ENCODE data around the gene ARPC1B.
"Not testable (repeated sequence)": the region's sequence is repeated elsewhere in the genome, so short reads cannot be mapped to it uniquely, and the experiment has no call there.

ARPC1B gene

GRCh38 chr7:99415513-99416127 lies 41.1 kb downstream of the ARPC1B start:
- peak; percentile 36 for DNase-seq

DNA sequence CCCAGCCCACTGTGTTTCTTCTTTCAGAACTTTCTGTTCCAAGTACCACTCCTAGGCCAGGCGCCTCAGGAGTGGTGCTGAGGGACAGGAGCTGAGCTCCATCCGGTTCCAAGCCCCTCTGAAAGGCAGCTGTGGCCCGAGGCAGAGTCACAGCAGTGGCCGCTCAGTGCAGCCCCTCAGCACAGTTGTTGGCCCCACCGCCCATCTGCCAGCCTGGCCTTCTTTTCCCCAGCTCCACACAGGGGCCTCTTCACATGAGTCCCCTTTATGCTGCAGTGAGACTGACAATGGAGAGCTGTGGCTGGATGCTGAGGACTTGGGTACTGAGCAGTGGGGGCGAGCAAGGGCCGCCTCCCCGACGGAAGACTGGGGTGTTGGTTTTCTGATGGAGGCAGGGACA lies 43.7 kb downstream of the ARPC1B start:
- no peak for DNase-seq

DNA sequence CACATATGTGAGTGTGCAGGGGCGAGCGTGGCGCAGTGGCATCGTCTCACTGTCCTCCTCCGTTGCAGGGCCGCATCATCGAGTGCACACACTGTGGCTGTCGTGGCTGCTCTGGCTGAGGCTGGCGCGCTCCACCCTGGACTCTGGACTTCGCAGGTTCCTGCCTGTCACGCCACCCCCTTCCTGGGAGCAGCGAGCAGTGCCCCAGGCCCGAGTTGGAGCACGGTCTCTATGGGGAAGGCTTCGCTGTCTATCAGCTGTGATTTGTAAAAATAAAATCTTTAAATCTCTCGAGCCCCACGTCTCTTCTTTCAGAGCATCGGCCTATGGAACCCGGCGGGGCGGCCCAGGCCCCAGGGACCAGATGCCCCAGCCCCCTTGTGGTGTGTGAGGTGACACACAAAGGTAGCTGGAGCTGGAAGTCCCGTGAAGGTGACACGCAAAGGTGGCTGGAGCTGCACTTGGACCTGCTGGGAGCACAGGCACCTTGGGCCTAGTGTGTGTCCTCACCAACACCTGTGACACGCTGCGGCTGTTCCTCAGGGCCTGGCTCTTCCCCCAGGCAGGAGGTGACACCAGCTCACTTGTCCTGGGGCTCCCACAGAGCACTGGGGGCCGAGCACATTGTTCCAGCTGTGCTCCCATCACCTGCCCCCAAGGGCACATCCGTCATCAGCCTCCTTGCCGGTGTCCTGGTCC lies 44.9 kb downstream of the ARPC1B start:
- DNase-seq: no peak

DNA sequence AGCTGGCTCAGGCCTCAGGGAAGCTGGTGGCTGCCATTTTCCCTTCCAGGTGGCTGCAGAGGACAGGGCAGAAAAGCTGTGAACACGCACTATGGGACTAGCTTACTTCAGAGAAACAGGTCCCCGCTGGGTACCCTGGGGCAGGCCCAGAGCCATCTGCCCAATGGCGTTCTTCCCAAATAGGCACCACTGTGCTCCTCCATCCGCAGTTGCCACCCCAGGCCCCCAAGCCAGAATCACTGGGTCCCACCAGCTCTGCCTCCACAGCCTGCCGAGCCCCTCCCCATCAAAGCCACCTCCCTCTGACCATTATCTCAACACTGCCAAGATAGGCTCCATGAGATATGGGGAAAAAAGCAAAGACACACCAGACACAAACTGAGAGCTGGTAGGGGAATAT lies 45.7 kb downstream of the ARPC1B start:
- DNase-seq: no peak

GRCh38 chr7:99420986-99421385 lies 46.5 kb downstream of the ARPC1B start:
- DNase-seq: no peak

DNA sequence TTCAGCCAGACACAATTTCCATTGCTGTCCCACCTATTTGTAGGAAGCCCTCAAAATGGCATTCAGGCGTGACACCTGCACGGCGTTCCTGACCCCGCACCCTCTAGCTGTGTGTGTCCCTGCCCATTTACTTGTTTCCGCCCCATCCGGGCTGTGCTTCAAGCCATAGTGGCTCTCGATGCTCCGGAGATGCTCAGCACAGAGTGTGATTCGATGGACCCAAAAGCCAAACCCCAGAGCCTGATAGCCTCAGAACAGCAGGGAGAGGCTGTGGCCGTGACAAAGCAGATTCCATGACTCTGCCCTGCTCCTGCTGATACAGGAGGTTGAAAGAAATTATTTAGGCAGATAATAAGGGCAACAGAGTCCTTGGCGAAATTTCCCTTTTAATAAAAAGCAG lies 47.7 kb downstream of the ARPC1B start:
- DNase-seq: no peak

GRCh38 chr7:99422625-99423024 lies 48.1 kb downstream of the ARPC1B start:
- no peak for DNase-seq

GRCh38 chr7:99424932-99425730 lies 50.6 kb downstream of the ARPC1B start:
- DNase-seq: no peak

DNA sequence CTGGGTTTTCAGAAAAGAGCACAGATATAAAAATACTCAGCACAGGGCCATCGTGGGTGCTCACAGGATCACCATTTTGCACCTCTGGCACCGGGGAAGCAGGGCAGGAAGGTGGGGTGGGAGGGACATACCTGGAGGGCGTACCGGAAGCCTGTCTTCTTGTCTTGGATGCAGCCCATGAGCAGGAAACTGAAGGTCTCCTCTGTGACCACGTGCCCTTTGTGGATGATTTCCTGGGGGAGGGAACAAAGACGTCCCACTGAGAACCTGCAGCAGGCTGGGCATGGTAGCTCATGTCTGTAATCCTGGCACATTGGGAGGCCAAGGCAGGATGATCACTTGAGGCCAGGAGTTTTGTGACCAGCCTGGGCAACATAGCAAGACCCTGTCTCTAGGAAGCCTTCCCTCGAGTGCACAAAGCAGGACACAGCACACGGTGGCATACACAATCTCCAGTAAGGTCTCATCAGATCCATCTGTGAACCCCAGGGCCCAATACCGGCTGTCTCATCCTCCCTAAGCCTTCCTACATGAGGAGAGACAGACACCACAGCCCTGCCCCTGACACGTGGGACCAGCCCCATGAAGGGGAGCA lies 54.5 kb downstream of the ARPC1B start:
- no peak for DNase-seq

DNA sequence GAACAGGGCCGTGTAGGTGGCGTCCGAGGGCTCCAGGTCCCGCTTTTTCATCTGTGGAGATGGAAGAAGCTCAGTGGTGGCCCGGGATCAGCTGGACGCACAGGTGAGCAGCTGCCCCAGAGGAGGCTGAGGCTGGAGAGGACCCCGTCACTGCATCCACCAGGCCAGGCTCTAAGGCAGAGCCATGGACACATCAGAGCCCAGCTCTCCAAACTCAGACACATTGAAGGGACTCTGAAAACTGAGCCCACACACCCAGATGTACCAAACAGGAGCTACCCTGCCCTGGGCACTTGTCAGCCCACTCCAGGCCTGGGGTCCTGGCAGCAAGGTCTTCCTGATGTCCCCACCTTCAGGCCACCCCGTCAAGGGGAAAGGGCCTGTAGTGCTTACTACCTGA lies 55.2 kb downstream of the ARPC1B start:
- DNase-seq: no peak

DNA sequence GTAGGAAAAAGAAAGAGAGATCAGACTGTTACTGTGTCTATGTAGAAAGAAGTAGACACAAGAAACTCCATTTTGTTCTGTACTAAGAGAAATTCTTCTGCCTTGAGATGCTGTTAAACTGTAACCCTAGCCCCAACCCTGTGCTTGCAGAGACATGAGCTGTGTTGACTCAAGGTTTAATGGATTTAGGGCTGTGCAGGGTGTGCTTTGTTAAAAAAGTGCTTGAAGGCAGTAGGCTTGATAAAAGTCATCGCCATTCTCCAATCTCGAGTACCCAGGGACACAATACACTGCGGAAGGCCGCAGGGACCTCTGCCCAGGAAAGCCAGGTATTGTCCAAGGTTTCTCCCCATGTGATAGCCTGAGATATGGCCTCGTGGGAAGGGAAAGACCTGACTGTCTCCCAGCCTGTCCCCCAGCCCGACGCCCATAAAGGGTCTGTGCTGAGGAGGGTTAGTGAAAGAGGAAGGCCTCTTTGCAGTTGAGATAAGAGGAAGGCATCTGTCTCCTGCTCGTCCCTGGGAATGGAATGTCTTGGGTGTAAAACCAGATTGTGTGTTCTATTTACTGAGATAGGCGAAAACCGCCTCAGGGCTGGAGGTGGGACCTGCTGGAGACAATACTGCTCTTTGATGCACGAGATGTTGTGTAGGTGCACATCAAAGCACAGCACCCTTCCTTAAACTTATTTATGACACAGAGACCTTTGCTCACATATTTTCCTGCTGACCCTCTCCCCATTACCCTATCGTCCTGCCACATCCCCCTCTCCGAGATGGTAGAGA lies 57.4 kb downstream of the ARPC1B start:
- not testable (repeated sequence) for DNase-seq

DNA sequence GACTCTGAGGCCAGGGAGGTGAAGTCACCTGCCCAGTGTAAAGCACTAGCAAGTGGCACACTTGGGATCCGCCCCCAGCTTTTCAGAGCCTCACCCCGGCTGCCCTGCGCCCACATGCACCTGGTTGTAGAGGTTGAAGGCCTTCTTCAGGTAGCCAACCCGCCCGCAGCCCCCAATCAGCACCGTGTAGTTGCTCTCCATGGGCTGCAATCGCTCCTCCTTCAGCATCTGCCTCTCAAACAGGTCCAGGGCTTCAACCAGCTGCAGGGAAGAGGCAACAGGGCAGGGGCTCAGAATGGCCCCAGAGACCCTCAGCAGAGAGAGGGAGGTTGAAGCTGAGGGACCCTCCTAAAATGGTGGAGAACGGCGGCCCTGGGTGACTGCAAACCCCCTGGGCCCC lies 58.6 kb downstream of the ARPC1B start:
- DNase-seq: no peak

DNA sequence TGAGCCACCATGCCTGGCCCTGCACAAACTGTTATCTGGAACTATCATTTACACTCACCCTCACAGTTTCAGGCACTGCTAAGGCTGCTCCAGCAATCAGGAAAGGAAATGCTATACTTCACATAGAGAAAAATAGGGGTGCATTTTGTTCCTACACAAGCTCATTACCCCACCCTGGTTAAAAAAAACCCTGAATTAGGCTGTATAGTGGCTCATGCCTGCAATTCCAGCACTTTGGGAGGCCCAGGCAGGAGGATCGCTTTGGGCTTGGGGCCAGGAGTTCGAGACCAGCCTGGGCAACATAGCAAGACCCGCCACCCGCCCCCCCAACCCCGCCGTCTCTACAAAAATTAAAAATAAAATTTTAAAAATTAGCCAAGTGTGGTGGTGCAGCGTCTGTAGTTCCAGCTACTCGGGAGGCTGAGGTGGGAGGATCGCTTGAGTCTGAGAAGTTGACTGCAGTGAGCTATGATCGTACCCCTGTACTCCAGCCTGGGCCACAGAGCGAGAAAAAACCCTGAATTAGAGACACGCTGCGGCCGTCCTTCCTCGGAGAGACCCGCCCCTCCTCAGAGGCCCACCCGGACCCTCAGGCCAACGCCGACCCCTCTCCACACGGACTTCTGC lies 63.5 kb downstream of the ARPC1B start:
- no peak for DNase-seq

DNA sequence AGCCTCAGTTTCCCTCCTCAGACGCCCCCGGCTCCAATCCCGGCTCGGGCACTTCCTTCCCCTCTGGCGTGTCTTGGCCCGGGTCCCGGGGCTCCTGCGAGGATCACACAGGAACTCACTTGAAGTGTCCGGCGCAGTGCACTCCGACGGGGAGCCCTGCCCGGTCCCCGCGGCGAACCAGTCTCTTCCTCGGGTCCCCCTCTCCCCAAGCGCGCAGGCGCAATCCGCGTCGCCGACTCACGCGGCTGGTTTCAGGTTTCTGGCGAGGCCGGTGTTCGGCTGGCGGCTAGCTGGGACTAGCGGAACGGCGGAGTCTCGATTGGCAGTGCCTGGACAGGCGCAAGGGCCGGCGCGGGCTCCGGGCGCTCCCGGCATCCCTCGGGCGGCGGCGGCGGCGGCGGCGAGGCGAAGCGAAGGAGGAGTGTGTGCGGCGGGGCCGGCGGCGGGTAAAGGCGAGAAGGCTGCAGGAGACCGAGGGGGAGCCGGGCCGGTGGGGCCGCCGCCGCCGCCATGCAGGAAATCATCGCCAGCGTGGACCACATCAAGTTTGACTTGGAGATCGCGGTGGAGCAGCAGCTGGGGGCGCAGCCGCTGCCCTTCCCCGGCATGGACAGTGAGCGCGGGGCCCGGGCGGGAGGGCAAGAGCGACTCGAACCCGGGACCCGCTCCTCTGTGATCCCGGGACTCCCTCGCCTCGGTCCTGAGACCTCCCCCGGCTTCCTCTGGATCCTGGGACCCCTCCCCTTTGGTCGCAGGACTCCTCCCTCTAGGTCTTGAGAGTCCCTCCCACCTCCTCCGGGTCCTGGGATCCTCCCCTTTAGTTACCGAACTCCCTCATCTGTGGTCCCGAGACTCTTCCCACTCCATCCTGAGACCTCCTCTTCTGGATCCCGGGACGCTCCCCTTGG lies 64.3 kb downstream of the ARPC1B start, which contains the start of the genes CPSF4 and PTCD1:
CPSF4 (plus strand) TSS at position 371 of the 908 bp plus-strand sequence; CDS start at position 511, 140 bp downstream.
PTCD1 (minus strand) TSS at position 226 of the 908 bp plus-strand sequence. CDS start 3,556 bp downstream, outside the sequence.
- DNase-seq: peak; percentile 94

DNA sequence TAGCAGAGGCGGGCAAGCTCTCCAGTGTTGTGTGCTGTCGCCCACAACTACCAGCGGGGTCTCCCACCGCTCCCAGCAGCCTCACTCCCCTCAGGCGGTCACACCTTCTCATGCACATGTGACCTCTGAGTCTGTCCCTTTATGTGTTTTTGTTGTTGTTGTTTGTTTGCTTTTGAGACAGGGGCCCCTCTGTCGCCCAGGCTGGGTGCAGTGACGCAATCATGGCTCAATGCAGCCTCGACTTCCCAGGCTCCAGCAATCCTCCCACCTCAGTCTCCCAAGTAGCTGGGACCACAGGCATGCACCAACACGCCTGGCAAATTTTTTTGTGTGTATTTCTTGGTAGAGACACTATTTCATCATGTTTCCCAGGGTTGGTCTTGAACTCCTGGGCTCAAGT lies 65.7 kb downstream of the ARPC1B start:
- peak; percentile 27 for DNase-seq
